Iris pigment epithelial cell (primary cell): Measurements from ENCODE around the gene NR4A1.

ENCODE experiments used
- DNase-seq: peaks from one replicate; pipeline ENCODE4 v3.0.0-alpha.2; 2011; ENCODE audit warnings: low read depth

The NR4A1 gene

DNA sequence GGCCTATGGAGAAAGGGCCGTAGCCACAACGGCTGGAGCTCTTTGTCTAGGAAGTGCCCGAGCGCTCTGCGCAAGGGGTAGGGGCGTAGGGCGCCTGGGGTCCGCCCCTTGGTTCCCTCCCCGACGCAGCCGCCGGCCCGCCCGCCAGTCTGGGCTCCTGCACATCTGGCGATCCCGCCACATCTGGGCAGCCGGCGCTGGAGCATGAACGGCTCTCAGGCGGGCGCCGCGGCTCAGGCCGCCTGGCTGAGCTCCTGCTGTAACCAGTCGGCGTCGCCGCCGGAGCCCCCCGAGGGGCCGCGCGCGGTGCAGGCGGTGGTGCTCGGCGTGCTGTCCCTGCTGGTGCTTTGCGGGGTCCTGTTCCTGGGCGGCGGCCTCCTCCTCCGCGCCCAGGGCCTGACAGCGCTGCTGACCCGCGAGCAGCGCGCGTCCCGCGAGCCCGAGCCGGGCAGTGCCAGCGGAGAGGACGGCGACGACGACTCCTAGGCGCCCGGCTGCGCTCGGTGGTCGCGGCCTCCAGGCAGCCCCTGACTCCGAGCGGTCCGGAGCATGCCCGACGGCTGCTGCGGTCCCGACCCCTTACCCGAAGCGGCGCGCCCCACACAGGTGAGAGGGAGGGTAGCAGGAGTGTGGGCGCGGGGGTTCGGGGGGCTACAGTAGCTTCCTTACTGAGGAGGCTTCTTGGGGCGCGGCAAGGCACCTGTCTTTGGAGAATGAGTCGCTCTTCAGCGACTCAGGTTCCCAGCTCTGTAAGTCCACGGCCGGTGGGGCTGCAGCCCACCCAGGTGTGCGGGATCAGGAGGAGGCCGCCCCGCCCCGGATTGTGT lies 28.5 kb downstream of the NR4A1 start, which contains the start of gene SMIM41:
Gene SMIM41 (plus strand): TSS at position 129 of the 827 bp plus-strand sequence. CDS start 76 bp downstream, at position 205.
- DNase-seq: no peak

DNA sequence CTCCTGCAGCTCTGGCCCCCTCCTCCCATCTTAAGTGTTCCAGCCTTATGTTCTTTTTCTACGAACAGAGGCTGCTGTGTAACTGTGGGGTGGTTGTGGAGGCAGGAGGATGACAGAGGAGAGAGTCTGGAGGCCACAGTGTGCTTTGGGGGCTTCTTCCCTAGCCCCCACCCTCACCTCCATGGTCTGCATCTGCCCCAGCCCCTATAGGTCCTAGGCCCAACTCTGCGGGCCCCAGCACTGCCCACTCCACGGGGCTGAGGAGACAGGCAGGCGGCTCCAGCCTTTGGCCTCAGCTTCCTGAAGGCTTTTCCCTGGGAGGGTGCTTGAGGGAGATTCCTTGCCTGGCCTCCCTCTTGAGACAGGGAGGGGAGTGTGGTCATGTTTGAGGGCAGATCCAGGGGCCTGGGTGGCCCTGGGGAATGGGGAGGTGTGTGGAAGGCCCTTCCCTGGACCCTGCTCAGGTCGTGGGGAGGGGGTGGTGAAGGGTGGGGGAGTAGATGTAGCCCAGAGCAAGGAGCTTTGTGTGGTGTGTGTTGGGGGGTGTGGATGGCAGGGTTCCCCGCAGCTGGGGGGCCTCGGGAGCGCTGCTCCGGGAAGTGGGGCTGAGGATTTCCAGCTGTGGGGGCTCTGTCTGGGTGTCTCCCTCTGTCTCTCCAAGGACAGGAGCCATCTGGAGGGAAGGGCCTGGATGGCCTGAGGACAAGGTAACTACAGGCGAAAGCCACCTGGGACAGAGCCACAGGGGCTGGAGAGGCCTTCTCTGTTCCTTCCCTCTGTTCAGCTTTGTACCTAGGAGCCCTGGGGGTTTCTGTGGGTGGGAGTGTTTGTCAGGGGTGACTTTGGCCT lies 29.4 kb downstream of the NR4A1 start:
- DNase-seq: no peak

GRCh38 chr12:52081263-52081733 lies 30.1 kb downstream of the NR4A1 start:
- DNase-seq: no peak

- no peak for DNase-seq
Observed at GRCh38 chr12:52082026-52082668, 30.9 kb downstream of the NR4A1 start.

DNA sequence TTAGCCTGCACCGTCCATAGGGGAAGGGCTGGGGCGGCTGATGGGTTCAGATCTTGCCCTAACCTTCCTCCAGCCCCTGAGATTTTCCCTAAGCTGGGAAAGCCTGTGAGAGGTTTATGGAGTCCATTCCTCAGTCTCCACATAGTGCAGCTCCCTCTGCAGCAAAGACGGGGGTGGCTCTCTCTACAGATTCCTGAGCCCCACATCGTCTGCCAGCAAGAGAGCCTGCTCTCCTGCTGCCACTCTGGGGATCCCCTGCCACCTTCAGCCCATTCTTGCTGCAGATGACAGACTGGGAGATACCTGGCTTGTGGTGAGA lies 31.4 kb downstream of the NR4A1 start:
- DNase-seq: no peak

DNA sequence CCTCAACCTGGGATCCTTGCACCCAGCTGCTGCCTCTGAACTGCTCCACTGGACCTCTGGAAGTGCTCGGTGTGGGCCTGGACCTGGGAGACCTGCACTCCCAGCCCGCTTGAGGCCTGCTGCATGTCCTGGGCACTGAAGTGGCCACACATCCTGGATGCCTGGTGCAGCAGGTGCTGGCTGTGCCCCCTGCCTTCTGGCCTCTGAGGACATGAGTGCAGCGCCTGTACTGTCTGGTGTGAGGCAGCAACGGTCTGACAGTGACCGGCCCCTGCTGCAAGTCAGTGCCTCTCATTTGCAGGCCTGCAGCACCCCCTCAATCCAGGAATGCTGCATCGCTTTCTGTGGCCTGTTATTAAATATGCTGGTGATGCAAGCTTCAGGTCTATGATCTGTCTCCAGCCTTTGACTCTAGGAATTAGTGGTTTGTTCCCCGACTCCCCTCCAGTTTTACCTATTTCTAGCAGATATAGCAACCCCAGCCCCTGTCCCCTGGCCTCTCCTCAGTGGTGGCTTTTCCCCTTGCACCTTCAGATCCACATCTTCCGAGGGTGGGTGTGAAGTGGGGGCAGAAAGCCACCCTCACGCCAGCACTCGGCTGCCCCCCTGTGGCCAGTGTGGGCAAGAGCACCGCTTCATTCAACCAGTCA lies 31.9 kb downstream of the NR4A1 start:
- DNase-seq: peak; percentile 47

- no peak for DNase-seq
Observed at GRCh38 chr12:52083638-52083996, 32.4 kb downstream of the NR4A1 start.

GRCh38 chr12:52084491-52085231 lies 33.4 kb downstream of the NR4A1 start:
- no peak for DNase-seq

- no peak for DNase-seq
Observed at GRCh38 chr12:52085682-52086180, 34.5 kb downstream of the NR4A1 start.

DNA sequence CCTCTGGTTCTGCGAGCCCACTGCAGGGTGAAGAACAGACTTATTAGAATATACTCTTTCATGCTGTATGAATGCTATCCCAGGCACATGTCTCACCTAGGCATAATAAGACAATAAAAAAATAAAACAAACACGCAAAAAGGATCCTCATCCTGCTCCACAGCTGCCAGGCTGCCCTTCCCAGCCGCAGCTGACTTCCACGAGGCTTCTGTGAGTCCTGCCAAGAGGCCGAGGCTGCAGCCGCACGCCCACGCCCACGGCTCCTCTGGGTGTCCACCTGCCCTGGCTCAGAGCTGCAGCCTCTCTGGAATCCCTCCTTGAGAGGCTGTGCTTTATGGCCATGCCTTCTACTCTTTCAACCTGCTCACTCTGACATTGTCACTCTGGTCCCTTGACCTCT lies 35.1 kb downstream of the NR4A1 start:
- DNase-seq: no peak

DNA sequence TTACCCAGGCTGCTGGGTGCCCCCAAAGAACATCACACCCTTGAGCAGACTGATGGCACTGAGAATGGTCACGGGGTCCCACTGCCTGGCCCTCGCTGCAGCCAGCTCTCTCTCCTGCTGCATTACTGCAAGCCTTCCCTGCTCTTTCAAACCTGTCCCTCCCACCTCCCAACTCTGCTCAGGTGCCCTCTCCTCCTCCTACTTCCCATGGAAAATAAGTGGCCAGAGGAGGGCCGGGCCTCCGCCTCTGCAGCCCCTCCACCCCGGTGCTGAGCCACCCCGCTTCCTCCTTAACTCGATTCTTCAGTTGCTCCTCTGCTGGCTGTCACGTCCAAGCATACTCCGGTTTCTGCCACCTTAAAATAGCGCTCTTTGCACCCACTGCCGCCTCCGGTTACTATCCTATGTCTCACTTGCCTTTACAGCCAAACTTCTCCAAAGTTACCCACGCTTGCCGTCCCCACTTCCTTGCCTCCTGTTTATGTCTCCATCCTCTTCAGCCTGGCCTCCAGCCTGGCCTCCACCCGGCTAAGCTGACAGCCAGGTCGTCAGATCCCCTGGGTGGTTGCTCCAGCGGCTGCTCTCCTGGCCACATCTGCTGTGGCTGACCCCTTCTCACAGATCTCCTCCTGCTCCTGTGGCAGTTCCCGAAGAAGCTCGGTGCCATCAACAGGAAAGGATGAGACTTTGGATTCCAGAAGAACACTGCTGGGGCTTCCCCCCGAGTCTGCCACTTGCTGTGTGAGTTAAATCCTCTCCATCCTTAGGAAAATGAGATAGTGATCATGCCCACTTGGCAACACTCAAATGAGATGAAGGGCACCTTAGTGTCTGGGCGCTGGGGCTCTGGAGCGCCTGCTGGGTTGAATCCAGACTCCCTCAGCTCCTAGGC lies 35.9 kb downstream of the NR4A1 start:
- no peak for DNase-seq

- no peak for DNase-seq
Observed at GRCh38 chr12:52087961-52088820, 36.9 kb downstream of the NR4A1 start.

GRCh38 chr12:52089491-52089890 lies 38.2 kb downstream of the NR4A1 start:
- no peak for DNase-seq

DNA sequence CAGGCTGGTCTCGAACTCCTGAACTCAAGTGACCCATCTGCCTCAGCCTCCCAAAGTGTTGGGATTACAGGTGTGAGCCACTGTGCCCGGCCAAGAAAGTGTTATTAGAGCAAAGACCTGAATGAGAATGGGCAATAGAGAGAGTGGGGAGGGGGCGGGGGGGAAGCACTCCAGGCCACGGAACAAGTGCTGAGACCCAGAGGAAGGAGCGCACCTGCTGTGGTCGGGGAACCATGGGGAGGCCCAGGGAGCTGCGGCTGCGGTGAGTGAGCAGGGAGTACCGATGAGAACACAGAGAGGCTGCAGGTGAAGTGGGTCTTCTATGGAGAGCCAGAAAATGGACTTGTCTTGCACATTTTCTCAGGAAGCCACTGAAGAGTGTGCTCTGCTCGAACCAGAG lies 39.0 kb downstream of the NR4A1 start:
- DNase-seq: no peak

- DNase-seq: no peak
Observed at GRCh38 chr12:52091061-52091460, 39.8 kb downstream of the NR4A1 start.

GRCh38 chr12:52091869-52092268 lies 40.6 kb downstream of the NR4A1 start:
- no peak for DNase-seq

- DNase-seq: no peak
Observed at GRCh38 chr12:52093346-52093745, 42.1 kb downstream of the NR4A1 start.

DNA sequence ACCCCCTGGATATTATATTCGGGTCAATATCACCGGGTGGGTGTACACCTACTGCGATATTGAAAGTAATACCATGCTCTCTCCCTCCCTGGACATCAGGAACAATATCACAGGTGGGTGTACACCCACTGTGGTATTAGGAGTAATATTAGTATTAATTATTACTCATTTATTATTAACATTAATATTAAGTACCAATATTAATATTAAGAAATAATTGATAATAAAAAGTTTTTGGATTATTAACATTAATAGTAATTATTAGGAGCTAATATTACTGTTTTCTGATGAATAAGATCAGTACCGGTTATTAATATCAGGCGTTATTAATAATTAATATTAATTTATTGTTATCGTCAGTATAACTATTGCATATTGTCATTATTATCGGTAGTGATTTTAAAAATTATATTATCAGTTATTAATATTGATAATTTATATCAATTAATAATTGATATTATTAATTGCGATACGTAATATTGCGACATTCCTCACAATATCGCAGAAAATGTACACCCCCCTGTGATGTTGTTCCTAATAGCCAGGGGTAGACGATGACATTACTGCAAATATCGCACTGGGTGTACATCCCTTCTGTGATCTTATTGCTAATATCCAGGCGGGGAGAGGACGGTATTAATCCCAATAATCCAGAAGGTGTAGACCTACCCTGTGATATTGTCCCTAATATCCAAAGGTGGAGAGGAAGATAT lies 45.2 kb downstream of the NR4A1 start:
- no peak for DNase-seq
